Left colon (tissue), 2 donors: ENCODE data around the gene KIAA1549. TPM values are rescaled to one million over a fixed set of nuclear protein-coding genes. Genes with fewer than 3 reads are reported as not detected.
A peak's percentile ranks its signal among the peaks of the same experiment; 100 is the strongest.

ENCODE experiments used
- ATAC-seq: fragments of 200-7000 bp; cut with Tn5 transposase; one replicate; pipeline ENCODE4 v1.9.1; 2020; ENCODE audit warnings: mild to moderate bottlenecking, moderate library complexity
- DNase-seq, 2 donors: peaks; one replicate each; pipeline ENCODE4 v3.0.0-alpha.2; 2020
- intact Hi-C, 2 donors: fragments of 100-400 bp; cut with DNase I in 1 of 2; cut with micrococcal nuclease in 1 of 2; formaldehyde crosslinking; loops; one replicate each; pipeline versions ENCODE4 v1.11.2 to v1.14.0; 2022; cut with DNase I, micrococcal nuclease
- total RNA-seq, 2 donors: library from RNA; stranded (reverse); fragmentation: NEBNext Ultra II Directional; extraction: Animal tissue kit (Norgen Biotek cat#: 25700); gene quantifications; one replicate each; pipeline ENCODE4 v1.2.1, GENCODE V29; 2021
- donor health status: DM: no; HTN: no; CAD: no.
- donor health status: DM: yes; HTN: yes; CAD: no.

KIAA1549 gene
- total RNA-seq, 2 donors from 2014 or later, result 2.7 to 3.3 TPM

- DNase-seq (no peak), ATAC-seq (peak; percentile 67)
- intact Hi-C loops, result no loop called here
Measured at GRCh38 chr7:138892006-138892630, 89.1 kb downstream of the KIAA1549 start.

- DNase-seq (no peak), ATAC-seq (no peak)
- intact Hi-C loops, result no loop called here
Measured at GRCh38 chr7:138891446-138891810, 89.8 kb downstream of the KIAA1549 start.

GRCh38 chr7:138890499-138891445 lies 90.4 kb downstream of the KIAA1549 start:
- intact Hi-C loops, result no loop called here
- ATAC-seq (no peak), DNase-seq (peak in 1 of 2 donors; percentile 32)

- intact Hi-C loops, result no loop called here
- DNase-seq (no peak), ATAC-seq (no peak)
Measured at GRCh38 chr7:138889582-138890498, 91.3 kb downstream of the KIAA1549 start.

GRCh38 chr7:138887872-138888656 lies 93.1 kb downstream of the KIAA1549 start:
- intact Hi-C loops, result no loop called here
- ATAC-seq, result no peak
- no peak for DNase-seq

GRCh38 chr7:138887085-138887710 lies 94.0 kb downstream of the KIAA1549 start:
- intact Hi-C loops, result no loop called here
- no peak for ATAC-seq
- DNase-seq, result no peak

GRCh38 chr7:138886501-138886917 lies 94.7 kb downstream of the KIAA1549 start:
- intact Hi-C loops, result no loop called here
- DNase-seq (no peak), ATAC-seq (peak; percentile 71)

GRCh38 chr7:138885383-138886147 lies 95.6 kb downstream of the KIAA1549 start:
- ATAC-seq, result no peak
- DNase-seq, result no peak
- intact Hi-C loops, result no loop called here

- DNase-seq, result no peak
- intact Hi-C loops, result no loop called here
- ATAC-seq, result no peak
Measured at GRCh38 chr7:138882249-138882648, 98.9 kb downstream of the KIAA1549 start.

GRCh38 chr7:138881579-138882188 lies 99.5 kb downstream of the KIAA1549 start:
- no peak for DNase-seq
- no peak for ATAC-seq
- intact Hi-C loops, result no loop called here

GRCh38 chr7:138880881-138881578 lies 100.2 kb downstream of the KIAA1549 start:
- DNase-seq, result peak in 1 of 2 donors; percentile 36
- intact Hi-C loops, result no loop called here

GRCh38 chr7:138879356-138879755 lies 101.8 kb downstream of the KIAA1549 start:
- DNase-seq (no peak), ATAC-seq (no peak)
- intact Hi-C loops, result no loop called here

More at GRCh38 chr7:138880881-138881578, 100.2 kb downstream of the KIAA1549 start:
- peak; percentile 20 for ATAC-seq

GRCh38 chr7:138878856-138879255 lies 102.3 kb downstream of the KIAA1549 start:
- ATAC-seq (peak; percentile 92), DNase-seq (no peak)
- intact Hi-C loops, result no loop called here

GRCh38 chr7:138878051-138878450 lies 103.1 kb downstream of the KIAA1549 start:
- intact Hi-C loops, result no loop called here
- DNase-seq, result no peak
- ATAC-seq, result no peak

- intact Hi-C loops, result no loop called here
- ATAC-seq (no peak), DNase-seq (no peak)
Measured at GRCh38 chr7:138876326-138876725, 104.9 kb downstream of the KIAA1549 start.

- ATAC-seq (no peak), DNase-seq (no peak)
- intact Hi-C loops, result no loop called here
Measured at GRCh38 chr7:138875794-138876193, 105.4 kb downstream of the KIAA1549 start.
